GM21423 (cell line): Measurements from ENCODE around the gene PIAS1.
"Not testable (repeated sequence)": the region's sequence is repeated elsewhere in the genome, so short reads cannot be mapped to it uniquely, and the experiment has no call there.

Source experiments
- ATAC-seq: cut with Tn5 transposase; IDR thresholded peaks from one replicate; pipeline ENCODE4 v1.9.1; 2021; ENCODE audit warnings: mild to moderate bottlenecking, moderate library complexity; ENCODE audit not compliant: unreplicated experiment

Gene PIAS1

DNA sequence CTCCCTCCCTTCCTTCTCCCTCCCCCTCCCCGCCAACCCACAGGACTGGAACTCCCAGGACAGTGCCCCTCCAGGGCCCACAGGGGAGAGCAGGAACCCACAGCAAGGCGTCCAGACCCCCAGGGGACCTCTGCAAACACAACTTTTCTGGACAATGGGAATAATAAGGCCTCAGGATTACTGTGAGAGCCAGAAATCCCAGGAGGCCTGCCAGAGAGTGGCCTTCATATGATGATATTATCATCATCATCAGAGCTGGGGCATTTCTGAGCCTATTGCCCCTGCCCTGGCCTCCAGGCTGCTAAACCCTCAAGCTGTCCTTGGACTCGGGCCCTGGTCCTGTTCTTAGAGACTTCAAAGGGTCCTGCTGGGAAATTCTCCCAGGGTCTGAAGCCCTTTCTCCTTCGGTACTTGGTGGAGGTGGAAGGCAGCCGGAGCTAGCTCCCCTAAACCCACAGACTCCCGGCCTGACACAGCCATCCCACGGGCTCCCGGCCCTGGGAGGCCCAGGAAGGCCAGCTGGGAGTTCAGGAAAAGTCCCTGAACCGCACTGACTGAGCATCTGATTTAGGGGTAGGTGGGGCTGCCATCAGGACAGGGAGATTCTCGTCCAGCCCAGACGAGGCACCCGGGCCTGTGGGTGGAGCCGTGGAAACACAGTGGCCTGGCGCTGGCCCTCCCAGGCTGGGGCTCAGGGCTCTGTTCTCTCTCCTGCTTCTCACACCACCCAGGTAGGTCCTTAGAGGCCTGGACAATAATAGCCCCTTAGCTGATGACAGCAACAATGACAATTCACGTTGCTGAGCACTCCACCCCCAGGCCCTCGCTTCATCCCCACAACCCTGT is 146.1 kb downstream of the PIAS1 start:
- no peak for ATAC-seq

DNA sequence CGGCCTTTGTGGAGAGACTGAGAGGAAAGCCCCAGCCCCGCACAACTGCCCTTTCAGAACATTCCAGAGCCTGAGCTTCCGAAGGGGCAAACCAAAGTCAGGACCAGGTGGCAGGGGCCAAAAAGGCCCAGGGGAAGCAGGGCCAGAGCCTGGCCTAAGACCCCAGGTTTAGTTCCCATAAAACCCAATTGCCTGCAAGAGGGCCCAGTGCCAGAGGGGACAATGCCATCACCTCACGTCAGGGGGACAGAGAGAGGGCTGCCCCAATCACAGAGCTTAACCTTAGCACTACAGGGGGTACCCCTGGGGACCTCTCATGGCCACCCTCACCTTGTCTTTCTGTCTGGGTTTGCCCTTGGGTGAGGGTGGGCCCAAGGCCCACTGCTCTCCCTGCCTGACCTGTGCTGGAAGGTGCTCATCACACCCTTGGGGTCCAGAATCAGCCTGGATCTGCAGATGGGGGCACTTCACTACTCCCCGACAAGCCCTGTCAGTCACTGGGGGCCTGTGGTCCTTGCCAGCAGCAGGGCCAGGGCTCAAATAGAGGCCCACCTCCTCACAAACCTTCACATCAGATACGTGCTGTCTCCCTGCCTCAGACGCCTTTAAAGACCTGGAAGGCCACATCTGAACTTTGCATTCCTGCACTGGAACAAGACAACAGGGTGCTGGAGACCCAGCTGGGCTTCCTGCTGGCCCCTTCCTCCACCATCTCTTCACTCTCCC is 147.2 kb downstream of the PIAS1 start:
- ATAC-seq = no peak

DNA sequence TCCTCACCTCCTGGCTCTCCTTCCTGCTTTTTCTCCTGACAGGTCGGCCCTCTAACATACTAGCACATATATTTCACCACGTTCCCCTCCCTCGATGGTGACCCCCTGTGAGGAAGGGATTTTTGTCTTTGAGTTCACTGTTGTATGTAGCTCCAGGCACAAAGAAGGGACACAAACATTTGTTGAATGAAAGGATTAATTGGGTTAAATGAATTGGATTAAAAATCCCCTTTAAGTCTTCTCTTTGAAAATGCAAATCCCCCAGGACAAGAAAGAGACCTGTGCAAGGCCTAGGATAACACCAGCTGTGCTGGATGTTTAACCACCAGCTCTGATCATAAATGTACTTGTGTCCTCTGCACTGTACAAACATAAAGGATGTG is 147.8 kb downstream of the PIAS1 start:
- no peak for ATAC-seq

DNA sequence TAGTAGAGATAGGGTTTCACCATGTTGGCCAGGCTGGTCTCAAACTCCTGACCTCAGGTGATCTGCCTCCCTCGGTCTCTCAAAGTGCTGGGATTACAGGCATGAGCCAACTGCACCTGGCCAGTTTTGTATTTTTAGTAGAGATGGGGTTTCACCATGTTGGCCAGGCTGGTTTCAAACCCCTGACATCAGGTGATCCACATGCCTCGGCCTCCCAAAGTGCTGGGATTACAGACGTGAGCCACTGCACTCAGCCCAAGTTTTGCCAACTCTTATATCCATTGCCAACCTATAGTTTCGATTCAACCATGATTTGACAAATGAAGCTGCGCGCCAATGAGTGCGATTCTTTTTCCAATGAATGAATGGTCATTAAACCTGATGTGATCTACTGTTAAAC is 148.9 kb downstream of the PIAS1 start:
- ATAC-seq = not testable (repeated sequence)

DNA sequence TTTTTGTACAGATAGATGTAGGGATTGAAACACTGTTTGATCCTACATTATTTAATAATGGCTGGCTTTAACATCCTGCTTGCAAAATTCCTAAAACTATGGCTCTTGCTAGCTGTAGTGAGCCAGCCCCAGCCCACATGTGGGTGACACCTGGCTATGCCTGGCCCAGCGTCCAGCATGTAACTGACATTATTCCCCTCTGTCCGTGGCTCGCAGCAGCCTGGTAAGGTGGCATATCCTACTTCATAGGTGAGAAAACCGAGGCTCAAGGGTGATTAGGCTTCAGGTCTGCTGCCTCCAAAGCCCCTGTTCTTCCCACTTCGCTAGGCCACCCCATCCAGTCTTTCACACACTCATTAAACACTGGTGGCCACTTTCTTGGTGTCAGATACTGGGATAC is 149.4 kb downstream of the PIAS1 start:
- ATAC-seq = no peak

DNA sequence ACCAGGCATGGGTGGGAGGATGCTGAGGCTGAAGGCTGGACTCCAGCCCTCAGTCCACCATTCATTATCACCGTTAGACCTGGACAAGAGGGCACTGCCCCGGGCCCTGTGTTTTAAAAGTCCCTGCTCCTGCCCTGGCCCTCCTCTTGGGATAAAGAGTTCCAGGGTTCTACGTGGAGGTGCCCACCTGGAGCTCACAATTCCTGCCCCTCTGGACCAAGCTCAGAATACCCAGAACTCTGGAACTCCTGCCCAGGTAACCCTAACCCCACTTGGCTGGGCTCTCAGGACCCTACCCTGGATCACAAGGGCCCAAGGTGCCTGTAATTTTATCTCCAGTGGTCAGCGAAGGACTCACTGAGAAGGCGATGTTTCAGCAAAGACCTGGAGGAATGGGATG is 149.8 kb downstream of the PIAS1 start:
- ATAC-seq = no peak

DNA sequence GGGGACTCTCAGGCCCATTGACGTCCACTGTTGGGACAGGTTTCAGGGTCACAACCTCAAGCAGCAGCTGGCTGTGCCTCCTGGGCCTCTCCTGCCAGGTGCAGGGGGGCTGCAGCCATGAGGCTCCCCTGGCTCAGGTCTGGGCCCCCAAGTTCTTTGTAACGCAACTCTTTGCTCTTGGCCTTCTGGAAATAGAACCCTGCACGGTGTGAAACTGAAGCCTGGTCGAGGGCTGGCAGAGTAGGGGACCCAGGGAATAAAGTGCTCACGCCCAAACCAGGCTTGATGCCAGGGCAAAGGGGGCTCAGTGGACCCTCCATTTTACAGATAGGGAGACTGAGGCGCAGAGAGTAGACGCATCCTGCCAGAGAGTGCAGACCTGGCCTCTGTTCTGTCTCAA is 150.2 kb downstream of the PIAS1 start:
- no peak for ATAC-seq

DNA sequence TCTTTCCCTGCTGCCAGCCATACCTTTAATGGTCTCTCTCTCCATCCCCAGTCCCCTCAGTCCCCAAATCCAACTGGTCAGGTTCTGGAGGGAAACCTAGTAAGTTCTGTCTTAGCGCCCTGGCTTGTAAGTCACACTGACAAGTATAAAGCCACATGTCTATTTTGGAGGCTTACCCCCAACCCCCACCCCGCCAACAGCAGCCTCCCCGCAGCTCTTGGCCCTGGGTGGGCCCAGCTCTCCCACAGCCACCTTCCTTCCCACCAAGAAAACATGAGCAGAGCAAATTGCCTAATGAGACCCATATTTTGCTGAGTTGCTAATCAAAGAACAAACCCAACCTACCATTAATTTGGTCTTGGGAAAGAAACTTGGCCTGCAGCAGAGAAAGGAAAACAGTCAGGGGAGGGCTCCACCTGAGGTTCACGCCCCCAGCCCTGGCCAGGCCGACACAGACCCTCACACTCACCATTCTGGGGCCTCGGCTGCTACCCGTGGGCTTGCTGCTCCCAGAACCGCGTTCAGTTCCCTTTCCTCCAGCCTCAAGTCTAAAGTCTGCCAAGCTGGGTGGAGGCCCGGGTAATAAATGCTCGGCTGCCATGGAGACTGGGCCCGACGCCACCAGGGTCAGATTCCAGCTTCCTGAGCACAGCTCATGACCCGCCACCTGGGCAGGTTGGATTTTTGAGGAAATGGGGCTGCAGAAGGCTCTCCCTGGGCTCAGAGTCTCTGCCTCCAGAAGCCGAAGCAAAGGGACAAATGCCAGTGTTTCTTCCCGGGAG is 150.9 kb downstream of the PIAS1 start, which contains the start of gene CALML4:
TSS of gene CALML4 (minus strand) at position 557 of the 782 bp plus-strand sequence. CDS start at position 472, 85 bp downstream.
- ATAC-seq = no peak

DNA sequence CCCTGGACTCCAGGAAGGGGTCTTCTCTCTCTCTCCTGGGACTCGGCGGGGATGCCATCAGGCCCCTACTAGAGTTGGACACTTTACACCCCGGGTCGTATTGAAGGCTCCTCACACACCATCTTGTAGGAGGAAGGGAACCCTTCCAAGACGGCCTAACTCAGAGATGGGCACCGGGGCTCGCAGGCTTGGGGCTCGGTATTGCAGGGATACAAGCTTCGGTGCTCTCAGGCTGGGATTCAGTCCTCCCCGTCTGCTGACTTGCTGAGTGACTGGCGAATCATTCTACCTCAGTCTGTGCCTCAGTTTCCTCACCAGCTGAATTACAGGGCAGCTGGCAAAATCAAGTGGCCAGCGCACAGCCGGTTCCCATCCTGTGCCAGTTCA is 151.4 kb downstream of the PIAS1 start:
- ATAC-seq = no peak

DNA sequence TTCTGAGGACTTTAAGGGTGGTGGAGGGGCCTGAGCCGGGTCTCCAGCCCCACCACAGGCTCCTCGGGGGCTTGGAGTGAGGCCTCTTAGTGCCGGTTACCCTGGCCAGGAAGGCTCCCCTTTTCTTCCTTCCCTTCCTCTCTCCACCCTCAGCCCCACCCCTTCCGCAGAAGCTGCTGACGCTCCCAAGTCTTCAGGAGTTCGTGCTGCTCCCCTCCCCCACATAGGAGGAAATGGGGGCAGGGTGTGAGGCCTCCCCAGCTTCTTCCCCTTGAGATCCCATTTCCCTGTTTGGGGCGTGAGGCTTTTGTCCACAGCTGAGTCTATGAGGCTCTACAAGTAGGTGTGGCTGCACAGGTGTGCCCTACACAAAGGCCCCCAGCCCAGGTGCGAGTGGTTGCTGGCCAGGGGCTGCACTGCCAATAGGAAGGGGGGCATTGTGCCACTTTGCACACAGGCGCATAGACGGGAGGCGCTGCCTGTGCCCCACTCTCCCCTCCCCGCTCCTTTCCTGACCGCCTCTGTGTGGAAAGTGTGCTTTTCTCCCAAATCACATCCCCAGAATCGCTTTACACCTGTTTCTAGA is 151.9 kb downstream of the PIAS1 start:
- ATAC-seq = no peak

DNA sequence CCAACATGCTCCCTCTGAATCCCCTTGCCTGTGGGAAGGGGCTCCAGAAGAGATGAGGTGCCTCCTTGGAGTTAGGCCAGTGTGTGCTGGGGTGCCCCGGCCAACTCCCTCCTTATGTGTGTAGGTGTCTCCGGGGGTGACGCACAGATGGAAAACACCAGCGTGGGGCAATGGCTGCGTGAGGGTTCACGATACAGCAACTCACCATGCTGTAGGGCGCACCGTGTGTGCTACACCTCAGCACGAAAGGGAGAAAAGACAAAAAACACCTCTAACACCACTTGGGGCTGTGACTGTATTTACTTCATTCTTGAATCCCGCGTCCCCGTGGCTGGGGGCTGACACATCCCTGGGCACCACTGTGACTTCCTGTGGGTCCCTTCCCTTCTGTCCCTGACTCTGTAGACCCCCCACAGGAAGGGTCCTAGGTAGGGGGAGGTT is 152.6 kb downstream of the PIAS1 start:
- ATAC-seq = no peak

DNA sequence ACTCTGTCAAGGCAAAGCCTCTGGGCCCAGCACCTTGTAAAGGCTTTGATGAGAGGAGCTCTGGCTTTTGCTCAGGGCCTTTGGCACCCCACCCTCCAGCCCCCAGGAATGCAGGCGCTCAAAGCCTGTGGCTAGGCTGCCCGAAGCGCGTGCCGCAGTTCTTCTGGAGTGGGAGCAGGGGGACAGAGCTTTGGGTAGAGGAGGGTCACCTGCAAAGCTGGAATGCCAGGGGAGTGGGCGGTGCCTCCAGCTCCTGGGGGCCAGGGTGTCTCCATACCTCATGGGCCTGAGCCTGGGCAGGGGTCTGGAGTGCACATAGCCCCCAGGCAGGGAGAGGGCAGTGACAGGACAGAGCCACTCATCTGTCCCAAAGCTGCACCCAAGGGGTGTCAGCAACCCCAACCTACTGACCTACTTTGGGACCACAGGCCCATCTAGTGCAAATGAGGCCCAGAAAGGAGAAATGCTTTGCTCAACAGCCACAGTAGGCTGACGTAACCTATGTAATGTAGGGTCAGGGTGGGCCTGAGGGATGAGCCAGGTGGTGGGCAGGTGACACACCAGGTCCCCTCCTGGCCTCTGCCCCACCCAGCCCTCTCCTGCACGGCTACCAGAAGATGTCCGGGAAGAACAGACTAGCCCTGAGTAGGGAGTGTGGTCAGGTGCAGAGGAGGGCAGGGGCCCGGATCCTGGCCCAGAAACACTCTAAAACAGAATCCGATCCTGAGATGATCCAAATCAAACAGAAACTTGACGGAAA is 153.2 kb downstream of the PIAS1 start:
- no peak for ATAC-seq

DNA sequence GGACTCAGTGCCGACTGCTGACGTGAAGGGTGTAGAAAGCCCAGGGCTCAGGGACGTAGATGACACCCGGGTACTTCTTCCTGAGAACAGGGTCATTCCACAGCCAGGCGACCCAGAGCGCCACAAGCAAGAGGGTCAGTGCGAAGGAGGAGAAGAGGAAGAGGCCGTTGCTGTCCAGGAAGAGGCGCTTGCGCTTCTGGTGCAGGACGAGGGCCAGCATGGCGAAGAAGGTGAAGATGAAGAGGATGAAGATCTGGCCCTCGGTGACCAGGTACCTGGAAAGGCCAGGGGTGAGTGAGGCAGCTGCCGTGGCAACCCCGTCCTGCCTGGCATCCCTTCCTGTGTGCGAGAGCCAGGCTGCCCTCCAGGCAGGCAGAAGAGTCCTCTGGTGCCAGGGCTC is 154.0 kb downstream of the PIAS1 start:
- ATAC-seq = no peak

DNA sequence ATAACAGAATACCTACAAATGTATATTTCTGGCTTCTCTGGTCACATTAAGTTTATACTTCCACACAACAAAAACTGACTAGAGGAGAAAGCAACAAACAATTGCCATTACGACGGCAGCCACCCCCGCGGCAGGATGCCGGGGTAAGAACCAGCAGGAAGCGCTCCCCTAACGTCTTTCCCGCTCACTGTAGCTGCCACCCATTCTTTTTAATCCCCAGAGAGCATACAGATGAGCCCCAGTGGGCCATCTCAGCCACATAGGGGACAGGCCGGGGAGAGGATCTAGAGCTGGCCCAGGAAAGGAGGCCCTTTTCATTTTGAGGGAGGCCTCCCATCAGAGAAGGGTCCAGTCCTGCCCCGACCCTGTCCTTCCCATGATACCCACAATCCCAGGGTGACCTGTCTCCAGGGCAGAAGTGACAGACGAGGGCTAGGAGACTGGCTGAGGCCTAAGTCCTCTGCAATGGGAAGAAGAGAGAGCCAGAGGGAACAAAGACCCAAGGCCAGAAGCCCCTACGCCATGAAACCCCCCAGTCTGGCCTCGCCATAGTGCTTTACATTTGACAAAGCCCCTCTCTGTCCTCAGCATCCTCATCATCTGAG is 154.6 kb downstream of the PIAS1 start:
- ATAC-seq = no peak

DNA sequence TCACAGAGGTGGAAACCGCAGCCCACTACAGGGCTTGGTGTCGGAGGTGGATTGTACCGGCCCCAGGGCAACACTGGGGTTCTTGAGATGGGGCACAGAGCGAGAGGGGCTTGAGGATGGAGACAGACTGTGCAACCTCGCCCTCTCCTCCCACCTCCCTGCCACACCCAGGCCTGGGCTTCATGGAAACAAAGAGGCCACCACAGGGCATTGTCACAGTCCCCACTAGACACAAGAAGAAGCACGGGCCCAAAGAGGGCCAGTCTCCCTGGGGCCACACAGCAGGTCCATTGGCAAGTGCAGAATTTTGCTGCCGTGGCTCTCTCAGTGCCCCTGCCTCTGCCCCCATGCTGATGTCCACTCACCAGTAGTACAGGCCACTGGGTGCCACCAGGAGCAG is 155.2 kb downstream of the PIAS1 start:
- no peak for ATAC-seq

DNA sequence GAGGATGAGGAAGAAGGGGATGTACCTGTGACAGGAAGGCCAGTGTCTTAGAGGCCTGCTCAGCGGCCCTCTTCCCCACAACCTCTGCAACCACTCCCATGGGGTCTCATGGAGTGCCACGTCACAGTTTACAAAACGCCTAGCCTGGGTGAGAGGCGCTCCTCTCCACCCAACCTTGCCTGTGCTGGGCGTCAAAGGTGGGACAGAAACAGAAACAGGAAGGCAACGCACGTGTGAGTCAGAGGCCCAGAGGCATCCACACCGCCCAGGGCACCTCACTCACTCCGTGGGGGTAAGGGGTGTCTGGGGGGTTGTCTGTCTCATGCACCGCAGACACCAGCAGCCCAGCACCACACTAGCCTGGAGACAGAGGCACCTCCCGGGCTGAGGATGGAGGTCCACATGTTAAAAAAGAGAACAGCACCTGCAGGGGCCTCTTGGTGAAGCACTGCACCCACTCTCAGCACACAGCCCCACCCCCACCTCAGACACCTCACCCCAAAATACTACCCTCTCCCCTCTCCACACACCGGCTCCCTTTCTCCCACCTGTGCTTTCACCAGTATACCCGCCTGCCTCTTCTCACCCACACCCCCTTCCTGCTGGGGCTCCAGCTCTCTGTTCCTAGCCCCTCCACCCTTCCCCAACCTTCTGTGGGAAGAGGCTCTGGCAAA is 155.8 kb downstream of the PIAS1 start:
- peak; percentile 48 for ATAC-seq

DNA sequence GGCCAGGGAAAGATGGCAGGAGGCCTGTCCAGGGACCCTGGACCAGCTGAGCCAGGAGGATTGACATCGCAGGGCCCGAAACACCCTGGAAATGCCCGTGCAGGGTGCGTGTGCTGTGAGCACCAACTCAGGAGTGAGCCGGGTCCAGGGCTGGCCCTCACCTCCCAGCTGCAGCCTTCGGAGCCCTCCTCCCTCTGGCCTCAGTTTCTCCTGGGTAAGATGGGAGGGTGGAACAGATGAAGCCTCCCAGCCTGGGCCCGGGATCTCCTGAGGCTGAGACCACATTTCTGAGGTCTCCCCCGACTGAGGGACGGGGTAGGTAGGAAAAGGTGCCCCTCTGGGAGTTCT is 156.3 kb downstream of the PIAS1 start:
- no peak for ATAC-seq

DNA sequence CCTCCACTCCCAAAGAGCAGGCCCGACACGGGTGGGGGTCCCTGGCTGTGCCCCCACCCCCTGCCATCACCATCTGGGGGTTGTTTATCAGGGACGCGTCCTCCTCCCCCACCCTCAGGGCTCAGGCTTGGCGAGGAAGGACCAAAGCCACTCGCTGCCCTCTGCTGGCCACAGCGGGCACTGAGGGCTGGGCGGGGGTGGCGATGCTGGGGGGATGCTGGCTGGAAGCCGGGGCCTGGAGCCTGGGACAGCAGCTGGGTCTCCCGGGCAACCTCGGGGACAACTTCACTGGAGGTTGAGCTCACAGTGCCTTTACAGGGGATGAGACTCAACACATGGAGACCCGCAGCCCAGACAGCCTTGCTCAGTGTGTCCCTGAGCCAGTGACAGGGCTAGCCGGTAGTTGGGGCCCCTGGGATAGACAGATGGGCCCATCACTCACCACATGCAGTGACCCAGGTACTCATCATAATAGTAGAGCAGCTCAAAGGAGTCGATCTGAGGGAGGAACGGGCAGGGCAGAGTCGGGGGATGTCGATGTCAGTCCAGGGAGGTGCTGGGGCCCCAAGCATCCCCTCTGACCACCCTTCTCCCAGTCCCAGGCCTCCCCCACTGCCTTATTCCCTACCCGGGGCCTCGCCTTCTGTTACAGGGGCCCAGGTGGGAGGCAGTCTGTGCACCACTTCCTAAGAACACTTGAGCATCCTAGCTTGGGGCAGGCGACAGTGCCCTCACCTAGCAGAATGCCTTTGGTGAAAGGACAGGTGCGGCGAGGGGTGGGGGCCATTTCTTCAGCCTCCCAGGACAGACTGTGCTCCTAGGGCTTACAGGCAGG is 156.9 kb downstream of the PIAS1 start:
- ATAC-seq = no peak
